AG04450 (cell line): Measurements from ENCODE around the gene TMEM41B. TPM values are rescaled to one million over a fixed set of nuclear protein-coding genes. Genes with fewer than 3 reads are reported as not detected.

Source experiments
- CTCF ChIA-PET: fragments of 300-600, 350-600 bp; formaldehyde crosslinking; extraction: SDS; loops from one replicate; lab custom pipeline; 2022; ENCODE audit warnings: antibody characterized with exemption, inconsistent platforms; lab: Charles Lee
- POLR2A ChIA-PET: fragments of 350-600 bp; formaldehyde crosslinking; extraction: SDS; loops from one replicate; lab custom pipeline; 2021; ENCODE audit warnings: antibody characterized with exemption, inconsistent platforms; lab: Yijun Ruan, JAX
- DNase-seq: peaks from one replicate; pipeline ENCODE4 v3.0.0-alpha.2; 2011; ENCODE audit warnings: low read depth, low spot score
- H3K27ac ChIP-seq: one replicate; pipeline ENCODE4 v1.5.1; 2012; ENCODE audit warnings: low read depth, low read length, control low read depth
- H3K27me3 ChIP-seq: one replicate; pipeline ENCODE4 v1.6.0; 2012; ENCODE audit warnings: low read length; ENCODE audit not compliant: control insufficient read depth, insufficient read depth
- H3K4me3 ChIP-seq: 2 replicates; pipeline ENCODE4 v1.5.1; 2011; ENCODE audit warnings: mild to moderate bottlenecking, low read depth, low read length, control low read depth
- H3K9me3 ChIP-seq: 2 replicates; pipeline ENCODE4 v1.5.1; 2012; ENCODE audit warnings: low read length; ENCODE audit not compliant: control insufficient read depth, insufficient read depth
- CTCF ChIP-seq: IDR thresholded peaks from 2 replicates; pipeline ENCODE4 v1.5.1; 2011; ENCODE audit warnings: low read depth, low read length, control low read depth, inconsistent platforms
- polyA plus RNA-seq: library from polyadenylated mRNA; depleted of rRNA; stranded (reverse); fragments of >200 nt; gene quantifications from 2 replicates; pipeline ENCODE4 v1.2.3, GENCODE V29; 2011; rRNA removed
- small RNA-seq: library from RNA; depleted of rRNA; stranded (forward); fragments of <200 nt; gene quantifications from one replicate; pipeline ENCODE3, GENCODE V24; 2012; ENCODE audit warnings: low read depth; ENCODE audit not compliant: insufficient read length

TMEM41B gene
- polyA plus RNA-seq, 1 experiment, result 26.3 TPM

- POLR2A ChIA-PET, result interaction anchor here (0.7 to 1.0 kb wide), 2 partner anchors 9 to 341 kb away, joined by 4 read pairs; no protein-coding TSS in a partner anchor
- TF ChIP-seq CTCF, result no peak
- CTCF ChIA-PET, result interaction anchor here (0.7 kb wide), 1 partner anchor 37 kb away, joined by 4 read pairs; no protein-coding TSS in a partner anchor
- no peak overlapping the region for H3K27ac ChIP-seq
- DNase-seq, result no peak
- no peak overlapping the region for H3K4me3 ChIP-seq
- H3K27me3 ChIP-seq, result no peaks in the 10 kb centered on the region
- H3K9me3 ChIP-seq, result no peaks in the 10 kb centered on the region
Observed at GRCh38 chr11:9231848-9232177, 82.6 kb downstream of the TMEM41B start.

Small RNA genes lying within 50 kb of the gene (small RNA-seq; reads per million reads assigned to genes)
- gene RF00017, result not detected

Other genes with a start within 250 kb of the TMEM41B start
- 0.91 and 1.3 TPM in 2 replicates for gene SCUBE2, start 223.0 kb downstream of the TMEM41B start, polyA plus RNA-seq
- gene DENND5A, start 49.2 kb downstream of the TMEM41B start, polyA plus RNA-seq, result 145 and 175 TPM in 2 replicates
- 66.9 and 80.6 TPM in 2 replicates for gene IPO7, start 70.1 kb upstream of the TMEM41B start, polyA plus RNA-seq
- gene ZNF143, start 146.4 kb upstream of the TMEM41B start, polyA plus RNA-seq, result 29.1 and 29.4 TPM in 2 replicates